Transverse colon (tissue), 4 donors: Measurements from ENCODE around the gene TM4SF5. TPM values are rescaled to one million over a fixed set of nuclear protein-coding genes. Genes with fewer than 3 reads are reported as not detected.

Source experiments
- DNase-seq: peaks from one replicate; pipeline ENCODE4 v3.0.0-alpha.2; 2019
- H3K27ac ChIP-seq, 4 donors: fragments of 200-600 bp; sonication (generic); 2 replicates each; pipeline ENCODE4 v1.5.1; 2016 to 2018; ENCODE audit warnings: inconsistent platforms in 4 of 4
- H3K27me3 ChIP-seq: fragments of 200-600 bp; sonication (generic); 2 replicates; pipeline ENCODE4 v1.5.1; 2017; ENCODE audit warnings: inconsistent platforms
- H3K36me3 ChIP-seq, 4 donors: fragments of 200-600 bp; sonication (generic); 2 replicates each; pipeline ENCODE4 v1.5.1; 2017 to 2019; ENCODE audit warnings: inconsistent platforms in 4 of 4
- H3K4me1 ChIP-seq, 4 donors: fragments of 200-600 bp; sonication (generic); 2 replicates each; pipeline ENCODE4 v1.5.1; 2017 to 2020; ENCODE audit warnings: inconsistent platforms in 4 of 4
- H3K4me3 ChIP-seq, 4 donors: fragments of 200-600 bp; sonication (generic); 1 replicate in 1 of 4; 2 replicates in 3 of 4; pipeline versions ENCODE4 v1.5.1 to v1.6.1; 2017 to 2019; ENCODE audit warnings: inconsistent platforms in 4 of 4
- H3K9me3 ChIP-seq, 2 donors: fragments of 200-600 bp; sonication (generic); 2 replicates each; pipeline ENCODE4 v1.5.1; 2017 to 2019; ENCODE audit warnings: inconsistent platforms in 2 of 2
- CTCF ChIP-seq, 5 experiments: fragments of 200-600 bp in 3 of 5; fragments of 450-650 bp in 2 of 5; sonication (generic) in 3 of 5; IDR thresholded peaks; 1 replicate in 2 of 5; 2 replicates in 3 of 5; pipeline ENCODE4 v1.5.1; 2016 to 2017; ENCODE audit warnings: antibody characterized with exemption in 5 of 5, inconsistent platforms in 3 of 5, mild to moderate bottlenecking in 2 of 5, moderate library complexity in 1 of 5
- EP300 ChIP-seq: sonication (generic); formaldehyde crosslinking; IDR thresholded peaks from one replicate; pipeline ENCODE4 v1.6.1; 2017; ENCODE audit warnings: antibody characterized with exemption, low read depth
- POLR2A ChIP-seq: fragments of 450-650 bp; IDR thresholded peaks from one replicate; pipeline ENCODE4 v1.6.1; 2016; ENCODE audit warnings: antibody characterized with exemption, mild to moderate bottlenecking, moderate library complexity
- POLR2AphosphoS5 ChIP-seq, 3 donors: sonication (generic); formaldehyde crosslinking; IDR thresholded peaks; one replicate each; pipeline ENCODE4 v1.6.1; 2016; ENCODE audit warnings: antibody characterized with exemption in 3 of 3
- WGBS, 2 donors: methylation state at CpG; one replicate each; pipeline ENCODE4 v1.1.5; 2018; ENCODE audit warnings: low coverage in 1 of 2; 5-methylcytosine and 5-hydroxymethylcytosine counted together
- in situ Hi-C, 4 donors: fragments of 200-750 bp; cut with MboI; loops; one replicate each; pipeline versions ENCODE4 v1.15.0 to v1.15.1; 2017; ENCODE audit warnings: low sequenced_read_pairs in 3 of 4, low pct_ligation_motif_present in 1 of 4, low pct_unique_long_range_greater_than_20kb in 1 of 4
- intact Hi-C: fragments of 100-400 bp; cut with DNase I; formaldehyde crosslinking; loops from one replicate; pipeline ENCODE4 v1.15.1; 2023; ENCODE audit warnings: low total_unique reads
- total RNA-seq, 4 donors: library from RNA; depleted of rRNA; stranded (reverse); fragments of >200 nt; gene quantifications; one replicate each; pipeline ENCODE4 v1.1.0, GENCODE V29; 2016

TM4SF5 gene
- 10 to 100 TPM in 3 of 4 donors, 1 to 10 TPM in 1; 5.2 to 42.6 (median 26.1) TPM for total RNA-seq

- Histone ChIP-seq H3K27ac (peak within 1 kb of the TSS; percentile 75 to 82 (median 78)), H3K9me3 (no peaks in the 10 kb centered on the region), H3K4me3 (peak within 1 kb of the TSS in 2 of 4 donors; percentile 3 to 24), H3K27me3 (no peaks in the 10 kb centered on the region), H3K4me1 (peaks cover 0 to 23% (median 5%) of the 10 kb centered on the region in 4 donors), H3K36me3 (no peaks in the 10 kb centered on the region)
- DNase-seq: peak; percentile 87
- intact Hi-C loops: no loop called here
- in situ Hi-C loops: no loop called here
- TF ChIP-seq EP300: no peak
- peak; percentile 35 for TF ChIP-seq POLR2A
- TF ChIP-seq POLR2AphosphoS5 (IDR thresholded peaks at IDR 0.05): peak; percentile 21 to 81 (median 38)
- 20 to 35% methylated on average over 4 to 13 of the region's 13 CpGs for WGBS, 2 donors
Observed at GRCh38 chr17:4771519-4772234, at the start of gene TM4SF5. Gene TM4SF5, plus strand, starts transcription at chr17:4771886. Its CDS starts 37 bp downstream, at chr17:4771923.

- Histone ChIP-seq H3K9me3 (no peaks in the 10 kb centered on the region), H3K27ac (no peak overlapping the region), H3K27me3 (no peaks in the 10 kb centered on the region), H3K36me3 (no peaks in the 10 kb centered on the region), H3K4me3 (no peak overlapping the region), H3K4me1 (peaks cover 0 to 13% (median 7%) of the 10 kb centered on the region in 4 donors)
- DNase-seq: no peak
- in situ Hi-C loops (no loop called here), intact Hi-C loops (no loop called here)
- WGBS, 2 donors: 74 to 83% methylated on average over 7 to 16 of the region's 16 CpGs
- TF ChIP-seq POLR2AphosphoS5 (IDR thresholded peaks at IDR 0.05): no peak
- no peak for TF ChIP-seq POLR2A
- no peak for TF ChIP-seq EP300
- no peak for TF ChIP-seq CTCF (IDR thresholded peaks at IDR 0.05)
Observed at GRCh38 chr17:4722678-4723240, 48.9 kb upstream of the TM4SF5 start.

GRCh38 chr17:4724650-4725049 lies 47.0 kb upstream of the TM4SF5 start:
- no peak for DNase-seq
- in situ Hi-C loops: no loop called here
- intact Hi-C loops: no loop called here
- no peak overlapping the region for H3K4me3 ChIP-seq
- no peaks in the 10 kb centered on the region for H3K27me3 ChIP-seq
- TF ChIP-seq POLR2AphosphoS5 (IDR thresholded peaks at IDR 0.05) (no peak), CTCF (IDR thresholded peaks at IDR 0.05) (no peak), POLR2A (no peak), EP300 (no peak)
- peaks cover 0 to 13% (median 7%) of the 10 kb centered on the region in 4 donors for H3K4me1 ChIP-seq
- no peak overlapping the region for H3K27ac ChIP-seq
- no peaks in the 10 kb centered on the region for H3K9me3 ChIP-seq
- WGBS, 2 donors: 90 to 91% methylated on average over 2 to 5 of the region's 5 CpGs
- no peaks in the 10 kb centered on the region for H3K36me3 ChIP-seq

- TF ChIP-seq POLR2A (no peak), CTCF (IDR thresholded peaks at IDR 0.05) (no peak), EP300 (no peak), POLR2AphosphoS5 (IDR thresholded peaks at IDR 0.05) (no peak)
- Histone ChIP-seq H3K4me3 (no peak overlapping the region), H3K27me3 (no peaks in the 10 kb centered on the region), H3K27ac (no peak overlapping the region), H3K36me3 (no peaks in the 10 kb centered on the region), H3K4me1 (peaks cover 0 to 18% (median 12%) of the 10 kb centered on the region in 4 donors), H3K9me3 (no peaks in the 10 kb centered on the region)
- intact Hi-C loops: no loop called here
- DNase-seq: no peak
- 63 to 74% methylated on average over 3 to 9 of the region's 9 CpGs for WGBS, 2 donors
- in situ Hi-C loops: no loop called here
Observed at GRCh38 chr17:4725646-4726310, 45.9 kb upstream of the TM4SF5 start.
